ENCODE data around the gene ARHGEF19. TPM values are rescaled to one million over a fixed set of nuclear protein-coding genes. Genes with fewer than 3 reads are reported as not detected.

The ARHGEF19 gene
- total and polyA plus RNA-seq, 10 of the 15 experiments (the other 5 are each of a cell fraction or from before 2014, with no cell fraction given): 0.15 to 2.9 (median 0.67) TPM; not detected in 1

- H3K27me3 ChIP-seq (replicated peaks in 1 of 2; ENCODE audit: control insufficient read depth in 2 of 2, insufficient read depth in 2 of 2, low read length in 1 of 2): no peaks in the 10 kb centered on the region
- ChIA-PET RAD21 (ENCODE audit: unreplicated experiment) (interaction anchor here (0.6 to 2.3 kb wide), 7 partner anchors 20 to 158 kb away, joined by 3 to 9 read pairs (median 5); no protein-coding TSS in a partner anchor), SMC1A (ENCODE audit: uncharacterized antibody, unreplicated experiment) (interaction anchor here (1.0 to 1.8 kb wide), 7 partner anchors 11 to 158 kb away, joined by 3 to 11 read pairs (median 3); no protein-coding TSS in a partner anchor), CTCF (interaction anchor here (0.6 to 4.1 kb wide), 8 partner anchors 9 to 158 kb away, joined by 3 to 27 read pairs (median 3); no protein-coding TSS in a partner anchor), POLR2A (interaction anchor here (0.9 to 1.9 kb wide), 6 partner anchors 19 to 402 kb away, joined by 3 to 14 read pairs (median 4); partner anchors contain the start of gene SZRD1)
- under 1% methylated on average over 56 of the region's 57 CpGs for WGBS (ENCODE audit: insufficient coverage, insufficient replicate concordance, low lambda C conversion rate, missing lambda C conversion rate)
- peak; percentile 93 for ATAC-seq
- peak within 1 kb of the TSS; percentile 98 for H3K4me2 ChIP-seq (ENCODE audit: control insufficient read depth, insufficient read depth)
- intact Hi-C loops (cut with micrococcal nuclease; ENCODE audit: unreplicated experiment) (loop anchor here (5.0 kb wide), 1 partner anchor 131 kb away; the partner anchor contains the start of gene SZRD1), in situ Hi-C loops (cut with MboI) (no loop called here)
- TSS peak; percentile 66 for BruUV-seq (replicated peaks)
- H3K79me2 ChIP-seq (ENCODE audit: control insufficient read depth, insufficient read depth, low read length): no peaks in the 10 kb centered on the region
- peaks cover 17% of the 10 kb centered on the region for H3K4me1 ChIP-seq (ENCODE audit: control insufficient read depth, insufficient read depth, low read length)
- H3K27ac ChIP-seq (ENCODE audit: control insufficient read depth, insufficient read depth): peak within 1 kb of the TSS; percentile 84
- peak; percentile 76 for DNase-seq (ENCODE audit: low read depth, low spot score)
- H3K9ac ChIP-seq (ENCODE audit: control insufficient read depth, insufficient read depth, low read length): peak within 1 kb of the TSS; percentile 79
- H3K36me3 ChIP-seq (ENCODE audit: control insufficient read depth in 2 of 2, insufficient read depth in 2 of 2, low read length in 1 of 2): no peaks in the 10 kb centered on the region
- no peaks in the 10 kb centered on the region for H4K20me1 ChIP-seq (ENCODE audit: control insufficient read depth, insufficient read depth)
- H3K9me3 ChIP-seq (replicated peaks; ENCODE audit: control insufficient read depth, insufficient read depth, low read length): no peaks in the 10 kb centered on the region
- H3K4me3 ChIP-seq: peak within 1 kb of the TSS; percentile 68
- peak within 1 kb of the TSS; percentile 94 for H2AFZ ChIP-seq (ENCODE audit: control insufficient read depth, low read depth, low read length)
- FAIRE-seq: peak; percentile 47
- TF ChIP-seq BRCA1 (IDR thresholded peaks at IDR 0.05; ENCODE audit: low read depth, low read length) (no peak), KDM1A (IDR thresholded peaks at IDR 0.05; ENCODE audit: borderline replicate concordance) (no peak), IRF4 (IDR thresholded peaks at IDR 0.05; ENCODE audit: low read depth, low read length) (no peak), MAX (IDR thresholded peaks at IDR 0.05; ENCODE audit: low read depth, low read length) (peak; percentile 74; the same call in 1 of the 2 replicates), ZNF622 (IDR thresholded peaks at IDR 0.05) (no peak), IRF5 (IDR thresholded peaks at IDR 0.05; ENCODE audit: borderline replicate concordance) (no peak), MTA3 (IDR thresholded peaks at IDR 0.05; ENCODE audit: borderline replicate concordance, low read length) (no peak), ZNF274 (IDR thresholded peaks at IDR 0.05; ENCODE audit: insufficient read depth, insufficient read length) (no peak), YBX1 (IDR thresholded peaks at IDR 0.05) (no peak), CBX5 (IDR thresholded peaks at IDR 0.05; ENCODE audit: low read depth) (no peak), EGR1 (IDR thresholded peaks at IDR 0.05; ENCODE audit: borderline replicate concordance in 1 of 2, low read depth in 2 of 2, low read length in 2 of 2) (peak in 1 of 2 experiments; percentile 81; a peak in 2 of 3 replicates), RUNX3 (IDR thresholded peaks at IDR 0.05; ENCODE audit: low read length) (no peak), PKNOX1 (IDR thresholded peaks at IDR 0.05) (no peak), MTA2 (IDR thresholded peaks at IDR 0.05; ENCODE audit: low read depth) (no peak), POLR2AphosphoS2 (IDR thresholded peaks at IDR 0.05; ENCODE audit: low read depth, low read length) (peak; percentile 61; the same call in 1 of the 2 replicates), TCF3 (IDR thresholded peaks at IDR 0.05; ENCODE audit: borderline replicate concordance, insufficient read depth, low read depth, low read length) (0 out of 2 replicates have a peak, but pooled peaks have one; percentile 54), CREM (IDR thresholded peaks at IDR 0.05; ENCODE audit: low read depth) (peak; percentile 84), ZZZ3 (IDR thresholded peaks at IDR 0.05; ENCODE audit: control insufficient read depth, insufficient read length, low read depth) (no peak), TBL1XR1 (IDR thresholded peaks at IDR 0.05; ENCODE audit: low read depth, low read length) (no peak), CHD1 (IDR thresholded peaks at IDR 0.05; ENCODE audit: low read depth, low read length) (no peak), ZSCAN29 (IDR thresholded peaks at IDR 0.05) (no peak), LARP7 (IDR thresholded peaks at IDR 0.05) (peak; percentile 36; the same call in 1 of the 2 replicates), NBN (IDR thresholded peaks at IDR 0.05) (peak; percentile 50; the same call in 1 of the 2 replicates), FOS (IDR thresholded peaks at IDR 0.05; ENCODE audit: borderline replicate concordance, extremely low read depth, insufficient read length) (no peak)
These were observed 24.3 kb upstream of the ARHGEF19 start, which contains the start of gene CPLANE2 for GRCh38 chr1:16236511-16237342. CPLANE2 (minus strand) TSS chr1:16237183; CDS start chr1:16236742, 441 bp downstream.

All from GM12878 (cell line).